Measurements from ENCODE around the gene SPATA32.

Gene SPATA32

DNA sequence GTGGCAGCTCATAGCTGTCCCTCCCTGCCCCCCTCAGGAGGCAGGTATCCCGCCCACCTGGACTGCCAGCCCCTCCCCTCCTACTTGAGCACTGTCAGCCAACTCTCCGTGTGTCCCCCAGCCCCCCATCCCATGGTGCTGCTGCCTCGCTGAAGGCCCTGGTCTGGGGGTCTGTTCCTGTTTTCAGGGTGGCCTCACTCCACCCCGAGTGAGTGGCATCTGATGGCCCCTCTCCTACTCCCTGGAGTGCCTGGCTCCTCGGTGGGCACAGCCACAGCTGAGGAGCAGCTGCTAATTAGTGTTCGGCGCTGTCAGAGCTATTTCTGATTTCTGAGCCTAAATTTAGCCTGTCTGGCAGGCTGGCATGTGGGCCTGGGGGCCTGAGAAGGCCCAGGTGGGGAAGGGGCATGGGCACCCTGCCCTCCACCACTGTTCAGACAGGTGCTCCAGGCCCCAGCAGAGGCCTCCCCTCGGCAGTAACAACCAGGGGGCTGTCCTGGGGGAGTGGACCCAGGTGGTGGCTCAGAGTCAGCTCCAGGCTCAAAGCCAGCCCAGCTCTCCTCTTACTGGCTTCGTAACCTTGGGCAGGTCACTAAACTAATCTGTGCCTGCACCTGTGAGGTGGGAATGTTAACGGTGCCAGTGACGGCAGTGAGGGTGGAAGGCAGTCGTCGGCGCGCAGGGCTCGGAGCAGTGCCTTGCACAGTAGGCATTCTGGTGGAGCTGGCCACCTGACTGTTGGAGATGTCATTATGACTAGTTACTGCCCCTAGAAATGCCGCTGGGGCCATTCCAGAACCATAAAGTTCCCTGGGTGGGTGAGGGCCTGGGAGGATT, 33.8 kb downstream of the SPATA32 start:
- ChIA-PET CTCF (interaction anchor here (0.6 to 11.7 kb wide), 11 partner anchors 7 to 197 kb away, joined by 3 to 192 read pairs (median 5); partner anchors contain the start of genes ACBD4 and FMNL1), POLR2A (interaction anchor here (0.8 to 1.6 kb wide), 3 partner anchors 78 to 80 kb away, joined by 3 to 10 read pairs (median 7); partner anchors contain the start of gene HEXIM1)
- Histone ChIP-seq H3K4me3 (ENCODE audit: low read depth, low read length) (no peak overlapping the region), H3K9me3 (ENCODE audit: control insufficient read depth, insufficient read depth, low read depth, low read length) (no peaks in the 10 kb centered on the region), H3K4me1 (ENCODE audit: control insufficient read depth, insufficient read depth, low read length) (no peaks in the 10 kb centered on the region; the same call in 1 of the 2 replicates), H3K27ac (ENCODE audit: extremely low read depth, low read depth, low read length) (no peak overlapping the region), H3K36me3 (ENCODE audit: control insufficient read depth in 2 of 2, insufficient read depth in 1 of 2, low read length in 2 of 2) (no peaks in the 10 kb centered on the region)
- TF ChIP-seq ZNF221 (tag by site-specific recombination; IDR thresholded peaks at IDR 0.05; ENCODE audit: borderline replicate concordance) (no peak), ZFP37 (tag by site-specific recombination; IDR thresholded peaks at IDR 0.05) (no peak), YY2 (tag by site-specific recombination; IDR thresholded peaks at IDR 0.05) (no peak), PRDM1 (tag by site-specific recombination; IDR thresholded peaks at IDR 0.05) (no peak), ZNF600 (tag by site-specific recombination; IDR thresholded peaks at IDR 0.05) (peak; percentile 92), GLIS1 (tag by site-specific recombination; IDR thresholded peaks at IDR 0.05) (peak; percentile 52)

DNA sequence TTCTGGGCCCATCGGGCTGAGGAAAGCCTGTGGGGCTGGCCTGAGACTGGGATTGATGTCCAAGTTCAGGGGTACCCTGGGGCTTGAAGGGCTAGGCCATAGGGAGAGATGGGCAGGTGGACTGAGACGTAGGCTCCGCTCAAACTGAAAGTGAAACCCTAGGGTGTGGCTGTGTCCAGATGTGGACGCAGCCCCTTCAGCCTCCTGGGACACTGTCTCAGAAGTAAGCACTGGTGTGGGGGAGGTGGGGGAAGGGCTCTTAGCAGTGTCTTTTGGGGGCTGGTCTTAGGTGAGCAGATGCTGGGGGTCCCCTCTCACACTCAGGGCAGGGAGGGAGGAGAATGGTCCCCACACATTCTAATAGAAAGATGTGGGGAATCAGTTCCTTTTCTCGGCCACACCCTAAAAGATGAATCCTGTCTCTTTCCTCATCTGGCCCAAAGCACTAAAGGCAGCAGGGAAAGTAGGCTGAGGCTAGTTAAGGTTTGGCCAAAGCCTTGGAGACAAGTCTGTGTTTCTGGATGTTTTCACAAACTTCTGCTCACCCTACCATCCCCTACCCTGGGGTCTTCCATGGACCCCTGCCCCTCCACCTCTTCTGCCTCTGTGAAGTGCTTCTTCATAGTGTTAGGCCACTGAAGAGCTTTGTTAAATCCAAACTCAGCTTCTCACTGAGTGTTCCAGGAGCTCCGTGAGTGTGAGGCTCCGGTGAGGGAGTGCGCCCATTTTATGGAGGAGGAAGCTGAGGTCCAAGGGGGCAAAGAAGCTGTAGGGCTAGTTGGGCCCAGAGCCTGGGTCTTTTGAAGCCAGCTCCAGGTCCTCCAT, 34.6 kb downstream of the SPATA32 start:
- CTCF ChIA-PET = interaction anchor here (0.6 to 11.7 kb wide), 8 partner anchors 8 to 443 kb away, joined by 3 to 192 read pairs (median 4); partner anchors contain the start of gene FMNL1
- no peaks in the 10 kb centered on the region; the same call in 1 of the 2 replicates for H3K4me1 ChIP-seq (ENCODE audit: control insufficient read depth, insufficient read depth, low read length)
- no peak overlapping the region for H3K27ac ChIP-seq (ENCODE audit: extremely low read depth, low read depth, low read length)
- H3K9me3 ChIP-seq (ENCODE audit: control insufficient read depth, insufficient read depth, low read depth, low read length) = no peaks in the 10 kb centered on the region
- H3K4me3 ChIP-seq (ENCODE audit: low read depth, low read length) = no peak overlapping the region
- no peaks in the 10 kb centered on the region for H3K36me3 ChIP-seq (ENCODE audit: control insufficient read depth in 2 of 2, insufficient read depth in 1 of 2, low read length in 2 of 2)
- POLR2A ChIA-PET = interaction anchor here (0.6 to 0.9 kb wide), 2 partner anchors 79 to 165 kb away, joined by 3 to 10 read pairs; partner anchors contain the start of gene HEXIM1
- TF ChIP-seq PRDM4 (tag by site-specific recombination; IDR thresholded peaks at IDR 0.05) (no peak), ZNF48 (tag by site-specific recombination; IDR thresholded peaks at IDR 0.05) (no peak), ZSCAN30 (tag by site-specific recombination; IDR thresholded peaks at IDR 0.05) (no peak), ZNF510 (tag by site-specific recombination; IDR thresholded peaks at IDR 0.05; ENCODE audit: insufficient replicate concordance) (no peak), ZNF768 (tag by site-specific recombination; IDR thresholded peaks at IDR 0.05) (no peak), SALL2 (tag by site-specific recombination; IDR thresholded peaks at IDR 0.05; ENCODE audit: borderline replicate concordance) (no peak), ZNF350 (tag by site-specific recombination; IDR thresholded peaks at IDR 0.05) (no peak), ZNF747 (tag by site-specific recombination; IDR thresholded peaks at IDR 0.05) (no peak), ZNF341 (tag by site-specific recombination; IDR thresholded peaks at IDR 0.05; ENCODE audit: low read depth) (peak; percentile 38; the same call in 1 of the 2 replicates), ZSCAN5A (tag by site-specific recombination; IDR thresholded peaks at IDR 0.05) (no peak), ZNF558 (tag by site-specific recombination; IDR thresholded peaks at IDR 0.05) (no peak), REST (tag by site-specific recombination; IDR thresholded peaks at IDR 0.05) (no peak), ZNF146 (tag by site-specific recombination; IDR thresholded peaks at IDR 0.05) (no peak), ZNF600 (tag by site-specific recombination; IDR thresholded peaks at IDR 0.05) (no peak), TCF7L2 (IDR thresholded peaks at IDR 0.05; ENCODE audit: borderline replicate concordance, low read depth, low read length) (no peak)
- TF ChIP-seq, protein P1, sequence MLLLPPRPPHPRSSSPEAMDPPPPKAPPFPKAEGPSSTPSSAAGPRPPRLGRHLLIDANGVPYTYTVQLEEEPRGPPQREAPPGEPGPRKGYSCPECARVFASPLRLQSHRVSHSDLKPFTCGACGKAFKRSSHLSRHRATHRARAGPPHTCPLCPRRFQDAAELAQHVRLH (tag by site-specific recombination; IDR thresholded peaks at IDR 0.05) = no peak
- TF ChIP-seq, protein P2, sequence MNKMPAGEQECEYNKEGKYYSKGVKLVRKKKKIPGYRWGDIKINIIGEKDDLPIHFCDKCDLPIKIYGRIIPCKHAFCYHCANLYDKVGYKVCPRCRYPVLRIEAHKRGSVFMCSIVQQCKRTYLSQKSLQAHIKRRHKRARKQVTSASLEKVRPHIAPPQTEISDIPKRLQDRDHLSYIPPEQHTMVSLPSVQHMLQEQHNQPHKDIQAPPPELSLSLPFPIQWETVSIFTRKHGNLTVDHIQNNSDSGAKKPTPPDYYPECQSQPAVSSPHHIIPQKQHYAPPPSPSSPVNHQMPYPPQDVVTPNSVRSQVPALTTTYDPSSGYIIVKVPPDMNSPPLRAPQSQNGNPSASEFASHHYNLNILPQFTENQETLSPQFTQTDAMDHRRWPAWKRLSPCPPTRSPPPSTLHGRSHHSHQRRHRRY (tag by site-specific recombination; IDR thresholded peaks at IDR 0.05) = no peak

Measured in HEK293 (cell line).